NCI-H1092 treated with DMSO at 0.1 percent for 48 hours (cell line): ENCODE results near the gene OR5AC2.

Experiments used
- DNase-seq: peaks from one replicate; lab custom pipeline; 2025; lab: John Stamatoyannopoulos, UW

Gene OR5AC2

GRCh38 chr3:98086873-98087272 is at the start of gene OR5AC2:
Gene OR5AC2, plus strand, starts transcription at chr3:98087173. Its CDS starts 0 bp downstream, at chr3:98087173.
- no peak for DNase-seq

- no peak for DNase-seq
These were observed 48.7 kb upstream of the OR5AC2 start for GRCh38 chr3:98038286-98038685.

GRCh38 chr3:98038876-98039275 is 48.1 kb upstream of the OR5AC2 start:
- no peak for DNase-seq

- DNase-seq, result peak; percentile 87
These were observed 47.5 kb upstream of the OR5AC2 start for GRCh38 chr3:98039322-98040024.

GRCh38 chr3:98041350-98041749 is 45.6 kb upstream of the OR5AC2 start:
- no peak for DNase-seq

- DNase-seq, result no peak
These were observed 38.4 kb upstream of the OR5AC2 start for GRCh38 chr3:98048586-98048985.

GRCh38 chr3:98049271-98049670 is 37.7 kb upstream of the OR5AC2 start:
- DNase-seq, result no peak

- DNase-seq, result no peak
These were observed 30.9 kb upstream of the OR5AC2 start for GRCh38 chr3:98056035-98056434.

- no peak for DNase-seq
These were observed 29.3 kb upstream of the OR5AC2 start for GRCh38 chr3:98057631-98058030.

GRCh38 chr3:98058244-98058960 is 28.6 kb upstream of the OR5AC2 start:
- no peak for DNase-seq

- DNase-seq, result no peak
These were observed 18.1 kb upstream of the OR5AC2 start for GRCh38 chr3:98068824-98069223.

GRCh38 chr3:98070840-98071239 is 16.1 kb upstream of the OR5AC2 start:
- DNase-seq, result no peak

- DNase-seq, result no peak
These were observed 13.5 kb upstream of the OR5AC2 start for GRCh38 chr3:98073486-98073885.

- no peak for DNase-seq
These were observed 8.9 kb downstream of the OR5AC2 start for GRCh38 chr3:98095882-98096281.

GRCh38 chr3:98099848-98100247 is 12.9 kb downstream of the OR5AC2 start:
- DNase-seq, result no peak

- no peak for DNase-seq
These were observed 21.2 kb downstream of the OR5AC2 start for GRCh38 chr3:98108162-98108561.

GRCh38 chr3:98109807-98110549 is 23.0 kb downstream of the OR5AC2 start:
- no peak for DNase-seq

GRCh38 chr3:98110550-98110908 is 23.6 kb downstream of the OR5AC2 start:
- DNase-seq, result no peak

- DNase-seq, result no peak
These were observed 27.3 kb downstream of the OR5AC2 start for GRCh38 chr3:98114264-98114663.

GRCh38 chr3:98115717-98116116 is 28.7 kb downstream of the OR5AC2 start:
- no peak for DNase-seq

GRCh38 chr3:98130421-98130820 is 43.4 kb downstream of the OR5AC2 start, which contains the start of gene OR5H1:
Gene OR5H1, plus strand, starts transcription at chr3:98130721. Its CDS starts 1,977 bp downstream, at chr3:98132698.
- no peak for DNase-seq

GRCh38 chr3:98136631-98137030 is 49.7 kb downstream of the OR5AC2 start:
- DNase-seq, result no peak
